Urinary bladder (tissue), 4 donors: ENCODE measurements around the gene ZNF831. TPM values are rescaled to one million over a fixed set of nuclear protein-coding genes. Genes with fewer than 3 reads are reported as not detected.

Source experiments
- DNase-seq: peaks from one replicate; pipeline ENCODE4 v3.0.0-alpha.2; 2015; ENCODE audit errors: extremely low spot score
- H3K27ac ChIP-seq: one replicate; pipeline ENCODE4 v1.5.1; 2013; ENCODE audit warnings: low read depth, mild to moderate bottlenecking, moderate library complexity
- H3K36me3 ChIP-seq: one replicate; pipeline ENCODE4 v1.6.1; 2013; ENCODE audit warnings: mild to moderate bottlenecking, moderate library complexity; ENCODE audit not compliant: insufficient read depth
- H3K4me1 ChIP-seq: one replicate; pipeline ENCODE4 v1.6.1; 2013; ENCODE audit warnings: mild to moderate bottlenecking, moderate library complexity; ENCODE audit not compliant: insufficient read depth
- H3K4me3 ChIP-seq: one replicate; pipeline ENCODE4 v1.5.1; 2013; ENCODE audit warnings: low read depth, low read length
- whole genome bisulfite sequencing: extraction: QIAGEN DNeasy Blood & Tissue Kit; methylation state at CpG from one replicate; pipeline ENCODE4 v1.1.7; 2013; 5-methylcytosine and 5-hydroxymethylcytosine counted together
- polyA plus RNA-seq: library from polyadenylated mRNA; stranded (reverse); fragments of 200-250 nt; gene quantifications from one replicate; pipeline ENCODE4 v1.2.3, GENCODE V29; 2013
- total RNA-seq: library from RNA; depleted of rRNA; stranded (reverse); fragments of >200 nt; gene quantifications from one replicate; pipeline ENCODE4 v1.2.3, GENCODE V29; 2014
- donor health status: healthy with polysubstance abuse.
- donor health status: healthy.

The ZNF831 gene
- total and polyA plus RNA-seq, 2 donors: 0.18 to 0.69 TPM

- no peak for DNase-seq
- no peaks in the 10 kb centered on the region for H3K4me1 ChIP-seq
- no peaks in the 10 kb centered on the region for H3K36me3 ChIP-seq
- no peak overlapping the region for H3K27ac ChIP-seq
- 69% methylated on average over 2 of the region's 2 CpGs for WGBS
- H3K4me3 ChIP-seq: no peak overlapping the region
Measured at GRCh38 chr20:59259946-59260345, 96.3 kb downstream of the ZNF831 start.

GRCh38 chr20:59265298-59265697 is 101.7 kb downstream of the ZNF831 start:
- H3K4me3 ChIP-seq: no peak overlapping the region
- no peak overlapping the region for H3K27ac ChIP-seq
- DNase-seq: no peak
- no peaks in the 10 kb centered on the region for H3K4me1 ChIP-seq
- no peaks in the 10 kb centered on the region for H3K36me3 ChIP-seq

GRCh38 chr20:59268870-59269269 is 105.2 kb downstream of the ZNF831 start:
- H3K36me3 ChIP-seq: no peaks in the 10 kb centered on the region
- no peak overlapping the region for H3K4me3 ChIP-seq
- DNase-seq: no peak
- 47% methylated on average over 3 of the region's 3 CpGs for WGBS
- no peaks in the 10 kb centered on the region for H3K4me1 ChIP-seq
- no peak overlapping the region for H3K27ac ChIP-seq

- Histone ChIP-seq H3K36me3 (no peaks in the 10 kb centered on the region), H3K27ac (no peak overlapping the region), H3K4me3 (no peak overlapping the region), H3K4me1 (no peaks in the 10 kb centered on the region)
- DNase-seq: no peak
- WGBS: 35% methylated on average over 4 of the region's 4 CpGs
Measured at GRCh38 chr20:59269411-59270025, 105.9 kb downstream of the ZNF831 start.

GRCh38 chr20:59270380-59270779 is 106.8 kb downstream of the ZNF831 start:
- WGBS: 95% methylated on average over 3 of the region's 3 CpGs
- no peaks in the 10 kb centered on the region for H3K36me3 ChIP-seq
- no peaks in the 10 kb centered on the region for H3K4me1 ChIP-seq
- no peak overlapping the region for H3K4me3 ChIP-seq
- no peak overlapping the region for H3K27ac ChIP-seq
- no peak for DNase-seq

GRCh38 chr20:59273739-59274357 is 110.2 kb downstream of the ZNF831 start:
- Histone ChIP-seq H3K27ac (no peak overlapping the region), H3K4me3 (no peak overlapping the region), H3K36me3 (no peaks in the 10 kb centered on the region), H3K4me1 (no peaks in the 10 kb centered on the region)
- no peak for DNase-seq
- WGBS: 69% methylated on average over 11 of the region's 11 CpGs

- WGBS: 33% methylated on average over 5 of the region's 5 CpGs
- DNase-seq: no peak
- no peak overlapping the region for H3K27ac ChIP-seq
- no peak overlapping the region for H3K4me3 ChIP-seq
- H3K4me1 ChIP-seq: no peaks in the 10 kb centered on the region
- no peaks in the 10 kb centered on the region for H3K36me3 ChIP-seq
Measured at GRCh38 chr20:59276938-59277337, 113.3 kb downstream of the ZNF831 start.

GRCh38 chr20:59284470-59284869 is 120.8 kb downstream of the ZNF831 start:
- no peaks in the 10 kb centered on the region for H3K36me3 ChIP-seq
- no peak overlapping the region for H3K4me3 ChIP-seq
- DNase-seq: no peak
- 90% methylated on average over 5 of the region's 5 CpGs for WGBS
- H3K27ac ChIP-seq: no peak overlapping the region
- no peaks in the 10 kb centered on the region for H3K4me1 ChIP-seq

GRCh38 chr20:59289994-59290393 is 126.4 kb downstream of the ZNF831 start:
- Histone ChIP-seq H3K4me1 (no peaks in the 10 kb centered on the region), H3K27ac (no peak overlapping the region), H3K36me3 (no peaks in the 10 kb centered on the region), H3K4me3 (no peak overlapping the region)
- no peak for DNase-seq
- WGBS: 79% methylated on average over 5 of the region's 5 CpGs

- no peak overlapping the region for H3K4me3 ChIP-seq
- no peak overlapping the region for H3K27ac ChIP-seq
- WGBS: 89% methylated on average over 19 of the region's 19 CpGs
- H3K36me3 ChIP-seq: no peaks in the 10 kb centered on the region
- no peak for DNase-seq
- no peaks in the 10 kb centered on the region for H3K4me1 ChIP-seq
Measured at GRCh38 chr20:59291740-59292383, 128.2 kb downstream of the ZNF831 start.

- Histone ChIP-seq H3K27ac (no peak overlapping the region), H3K36me3 (no peaks in the 10 kb centered on the region), H3K4me1 (no peaks in the 10 kb centered on the region), H3K4me3 (no peak overlapping the region)
- 50% methylated on average over 5 of the region's 5 CpGs for WGBS
- no peak for DNase-seq
Measured at GRCh38 chr20:59295531-59295930, 131.9 kb downstream of the ZNF831 start.

GRCh38 chr20:59297686-59298085 is 134.1 kb downstream of the ZNF831 start:
- Histone ChIP-seq H3K27ac (no peak overlapping the region), H3K36me3 (no peaks in the 10 kb centered on the region), H3K4me1 (no peaks in the 10 kb centered on the region), H3K4me3 (no peak overlapping the region)
- 86% methylated on average over 7 of the region's 7 CpGs for WGBS
- DNase-seq: no peak

- WGBS: 4% methylated on average over 19 of the region's 19 CpGs
- DNase-seq: no peak
- H3K36me3 ChIP-seq: no peaks in the 10 kb centered on the region
- no peak overlapping the region for H3K27ac ChIP-seq
- H3K4me1 ChIP-seq: no peaks in the 10 kb centered on the region
- H3K4me3 ChIP-seq: no peak overlapping the region
Measured at GRCh38 chr20:59299945-59300332, 136.3 kb downstream of the ZNF831 start.

GRCh38 chr20:59300333-59301081 is 136.9 kb downstream of the ZNF831 start, which contains the start of gene EDN3:
EDN3 (plus strand) TSS chr20:59300611; CDS start chr20:59300813, 202 bp downstream.
- Histone ChIP-seq H3K27ac (no peak within 1 kb of the TSS), H3K4me3 (no peak within 1 kb of the TSS), H3K36me3 (no peaks in the 10 kb centered on the region), H3K4me1 (no peaks in the 10 kb centered on the region)
- no peak for DNase-seq
- 1% methylated on average over 77 of the region's 77 CpGs for WGBS
